GM18505 (cell line): ENCODE measurements around the gene CHAF1A.

Experiments
- ATAC-seq: cut with Tn5 transposase; IDR thresholded peaks from one replicate; pipeline ENCODE4 v1.9.1; 2021; ENCODE audit not compliant: unreplicated experiment
- POLR2A ChIP-seq: IDR thresholded peaks from 4 replicates; pipeline ENCODE4 v1.6.1; 2011; ENCODE audit warnings: borderline replicate concordance; ENCODE audit not compliant: insufficient read depth, insufficient read length; ENCODE audit errors: extremely low read depth

Gene CHAF1A

GRCh38 chr19:4390567-4391305 is 11.7 kb upstream of the CHAF1A start:
- ATAC-seq: no peak
- no peak for TF ChIP-seq POLR2A

DNA sequence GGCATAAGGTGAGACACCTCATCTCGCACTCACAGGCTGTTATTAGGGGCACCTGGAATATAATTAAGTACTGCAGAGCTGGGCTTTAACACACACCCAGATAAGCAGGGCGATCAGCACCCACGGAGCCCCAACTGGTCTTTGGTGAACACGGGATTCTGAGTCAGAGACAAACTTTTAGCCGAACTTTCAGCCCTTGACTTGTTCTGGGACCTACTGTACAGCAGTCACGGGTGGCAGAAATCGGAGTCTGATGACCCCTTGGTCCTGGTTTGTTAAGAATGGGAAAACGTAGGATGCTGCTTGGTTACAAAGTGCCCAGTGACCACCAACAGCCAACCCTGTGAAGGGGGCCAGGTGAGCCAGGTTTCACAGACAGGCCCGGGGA is 11.1 kb upstream of the CHAF1A start:
- no peak for ATAC-seq
- TF ChIP-seq POLR2A: no peak

DNA sequence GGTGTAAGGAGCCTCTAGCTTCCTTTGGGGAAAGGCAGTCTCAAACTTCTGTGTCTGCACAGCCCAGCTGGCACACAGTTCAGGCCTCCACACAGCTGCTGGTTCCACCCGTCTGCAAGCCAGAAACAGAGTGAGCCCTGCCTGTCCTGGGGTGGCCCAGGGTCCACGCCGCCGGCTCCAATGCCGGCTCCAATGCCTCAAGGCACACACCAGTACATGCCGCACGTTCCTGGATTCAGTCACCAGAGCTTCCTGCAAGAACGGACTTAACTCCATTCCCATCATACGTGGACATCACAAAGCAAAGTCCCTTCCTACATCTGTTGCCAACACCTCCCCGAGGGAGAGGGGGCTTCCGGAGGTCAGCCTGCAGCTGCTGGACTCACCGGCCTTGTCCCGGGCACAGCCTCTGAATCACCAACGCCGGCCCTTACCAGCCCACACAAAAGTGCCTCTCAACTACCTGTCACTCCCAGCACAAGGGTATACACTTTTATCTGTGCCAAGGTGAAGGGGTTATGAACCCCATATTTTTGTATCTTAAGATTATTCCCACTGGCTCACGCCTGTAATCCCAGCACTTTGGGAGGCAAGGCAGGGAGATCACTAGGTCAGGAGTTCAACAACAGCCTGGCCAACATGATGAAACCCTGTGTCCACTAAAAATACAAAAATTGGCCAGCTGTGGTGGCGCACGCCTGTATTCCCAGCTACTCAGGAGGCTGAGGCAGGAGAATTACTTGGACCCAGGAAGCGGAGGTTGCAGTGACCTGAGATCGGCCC is 10.5 kb upstream of the CHAF1A start:
- TF ChIP-seq POLR2A: no peak
- ATAC-seq: no peak

DNA sequence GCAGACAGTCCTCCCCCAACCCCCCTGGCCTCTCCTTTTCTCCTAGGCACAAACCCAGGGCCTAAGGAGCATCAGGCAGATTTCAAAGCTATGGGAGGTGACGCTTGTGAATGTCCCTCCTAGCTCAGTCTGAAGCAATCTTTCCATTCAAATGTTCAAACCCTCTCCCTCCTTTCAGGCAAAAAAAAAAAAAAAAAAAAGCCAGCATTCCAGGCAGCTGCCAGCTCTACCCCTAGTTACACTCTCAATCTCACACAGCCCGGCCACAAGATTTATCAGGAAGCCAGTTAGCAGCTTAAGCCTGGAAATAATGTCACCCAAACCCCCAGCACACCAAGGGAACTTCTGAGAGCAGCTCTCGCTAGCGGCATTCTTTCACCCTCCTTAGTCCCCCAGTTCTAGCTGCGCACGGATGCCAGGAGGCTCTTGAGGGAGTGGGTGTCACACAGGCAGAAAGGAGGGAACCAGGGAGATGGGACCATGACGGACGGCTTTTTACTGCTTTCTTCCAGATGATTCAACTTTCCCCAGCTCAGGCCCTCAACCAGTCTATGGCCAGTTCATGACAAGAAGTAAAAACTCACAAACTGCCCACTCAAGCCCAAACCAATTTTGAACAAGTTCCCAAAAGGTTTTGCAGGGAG is 8.4 kb upstream of the CHAF1A start:
- ATAC-seq: no peak
- no peak for TF ChIP-seq POLR2A

DNA sequence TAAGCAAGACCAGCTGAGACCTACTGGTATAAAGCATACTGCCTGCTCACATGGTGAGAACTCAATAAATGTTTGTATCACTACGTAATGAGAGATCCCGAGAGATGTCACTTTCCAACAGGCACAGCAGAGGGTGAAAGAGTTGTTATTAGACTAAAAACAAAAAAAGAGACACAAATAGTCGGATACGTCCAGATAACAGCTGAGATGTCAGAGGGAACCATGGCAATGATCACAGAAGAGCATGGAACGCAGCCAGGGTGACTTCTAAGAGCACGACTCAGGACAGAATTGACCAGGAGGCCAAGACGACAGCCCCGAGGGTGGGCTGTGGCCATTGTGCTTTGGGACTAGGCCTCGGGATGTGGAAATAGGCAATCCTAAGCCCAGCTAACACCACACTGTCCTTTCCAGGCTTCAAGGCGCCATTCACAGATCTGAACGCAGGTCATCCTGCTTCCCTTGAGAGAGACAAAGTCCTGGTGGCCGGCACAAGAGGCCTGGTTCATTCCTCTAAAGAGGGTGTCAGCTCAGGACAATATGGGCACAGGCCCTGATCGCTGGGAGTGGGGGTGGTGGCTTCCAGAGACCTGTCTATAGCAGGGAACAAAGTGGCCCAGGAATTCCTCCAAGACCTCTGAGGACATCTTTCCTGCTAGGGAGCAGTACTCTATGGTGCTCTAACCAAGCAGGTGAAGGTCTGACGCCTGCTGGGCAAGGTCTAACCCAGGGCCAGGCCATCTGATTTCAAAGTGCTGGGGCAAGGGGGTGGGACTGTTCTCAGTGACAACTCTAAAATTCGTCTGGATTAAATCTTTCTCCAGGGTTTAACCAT is 5.3 kb upstream of the CHAF1A start:
- no peak for ATAC-seq
- no peak for TF ChIP-seq POLR2A

GRCh38 chr19:4399812-4400134 is 2.7 kb upstream of the CHAF1A start:
- TF ChIP-seq POLR2A: no peak
- ATAC-seq: peak; percentile 7

DNA sequence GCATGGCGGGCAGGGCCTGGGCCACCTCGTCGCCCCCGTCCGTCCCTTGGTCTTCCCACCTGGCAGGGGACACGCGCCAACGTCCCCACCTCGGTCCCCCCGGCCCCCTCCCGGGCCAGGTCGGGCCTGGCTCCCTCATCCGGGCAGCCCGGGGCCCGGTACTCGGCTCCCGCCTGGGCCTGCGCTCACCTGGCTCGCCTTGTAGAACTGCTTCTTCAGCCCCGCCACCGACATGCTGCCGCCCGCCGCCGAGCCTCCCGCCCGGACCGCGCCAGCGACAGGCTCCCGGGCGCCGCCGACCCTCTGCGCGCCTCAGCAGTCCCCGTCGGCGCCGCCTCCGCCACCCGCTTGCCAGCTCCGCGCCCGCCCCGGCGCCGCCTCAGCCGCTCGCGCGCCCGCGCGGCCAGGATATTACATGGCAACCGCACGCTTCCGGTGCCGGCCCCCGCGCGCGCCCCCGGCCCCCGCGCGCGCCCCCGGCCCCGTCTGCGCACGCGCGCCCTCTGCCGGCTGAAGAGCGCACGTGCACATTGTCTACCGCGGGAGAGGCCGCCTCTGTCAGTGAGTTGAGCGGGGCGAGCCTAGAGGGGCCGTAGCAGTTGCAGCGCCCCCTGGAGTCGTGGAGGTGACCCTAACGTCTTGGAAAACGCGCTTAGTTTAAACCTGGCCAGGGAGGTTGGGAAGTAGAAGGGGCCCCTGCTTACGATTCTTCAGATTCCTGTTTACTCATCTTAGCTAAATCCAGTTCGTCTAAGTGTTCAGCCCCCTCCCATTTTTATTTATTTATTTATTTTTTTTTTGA is 2.1 kb upstream of the CHAF1A start, which contains the start of gene SH3GL1:
Gene SH3GL1, minus strand, starts transcription at position 413 of the 802 bp plus-strand sequence. Its CDS starts 179 bp downstream, at position 234.
- TF ChIP-seq POLR2A: peak; percentile 81

GRCh38 chr19:4401769-4402170 is 670 bp upstream of the CHAF1A start:
- no peak for ATAC-seq

More for the DNA sequence above, 2.1 kb upstream of the CHAF1A start, which contains the start of gene SH3GL1:
- ATAC-seq: peak; percentile 59

DNA sequence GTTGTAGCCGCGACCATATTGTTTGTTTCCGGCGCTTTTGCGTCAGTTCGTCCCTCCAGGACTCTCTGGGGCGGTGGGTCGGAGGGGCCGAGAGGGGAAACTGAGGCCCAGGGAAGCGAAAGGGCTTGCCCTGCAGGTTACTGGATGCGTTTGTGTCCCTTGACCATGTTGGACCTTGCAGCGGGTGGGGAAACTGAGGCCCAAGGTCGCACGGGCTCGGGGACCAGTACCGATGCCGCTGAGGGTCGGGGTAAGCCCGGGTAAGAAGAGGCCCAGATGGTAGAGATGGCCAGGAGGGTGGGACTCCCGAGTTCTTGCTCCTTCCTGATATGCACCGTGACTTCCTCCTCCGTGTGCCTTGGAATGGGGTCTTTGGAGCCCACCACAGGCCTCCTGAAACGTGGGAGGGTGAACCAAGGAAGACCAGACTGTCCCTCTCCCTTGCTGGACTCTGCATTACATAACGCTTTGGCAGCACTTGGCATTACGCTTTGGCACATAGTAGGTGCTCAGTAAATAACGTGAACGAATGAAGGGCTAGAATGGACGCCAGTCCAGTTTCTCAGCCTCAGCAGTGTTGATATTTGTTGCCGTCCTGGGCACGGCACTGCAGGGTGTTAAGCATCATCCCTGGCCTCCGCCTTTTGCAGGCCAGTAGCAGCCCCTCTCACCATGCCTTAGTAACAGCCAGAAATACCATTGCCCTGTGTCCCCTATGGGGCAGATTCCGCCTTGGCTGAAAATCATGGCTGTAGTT is 743 bp downstream of the CHAF1A start:
- ATAC-seq: no peak
- no peak for TF ChIP-seq POLR2A

More at GRCh38 chr19:4401769-4402170, 670 bp upstream of the CHAF1A start:
- no peak for TF ChIP-seq POLR2A

DNA sequence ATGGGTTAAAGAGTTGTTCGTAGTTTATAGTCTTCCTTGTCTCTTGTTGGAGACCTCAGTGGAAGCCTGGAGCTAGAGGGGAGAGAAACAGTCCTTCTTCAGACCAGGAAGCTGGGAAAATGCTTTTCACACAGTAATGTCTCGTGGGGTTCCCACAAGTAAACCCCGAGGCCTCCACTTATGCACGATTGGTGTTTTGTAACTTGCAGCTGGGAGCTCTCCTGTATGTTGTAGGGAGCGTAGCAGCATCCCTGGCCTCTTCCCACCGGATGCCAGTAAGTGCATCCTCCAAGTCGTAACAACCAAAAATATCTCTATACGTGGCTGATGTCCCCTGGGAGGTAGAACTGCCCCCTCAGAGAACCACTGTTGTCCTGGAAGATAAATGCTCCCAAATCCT is 3.5 kb downstream of the CHAF1A start:
- TF ChIP-seq POLR2A: no peak
- no peak for ATAC-seq

DNA sequence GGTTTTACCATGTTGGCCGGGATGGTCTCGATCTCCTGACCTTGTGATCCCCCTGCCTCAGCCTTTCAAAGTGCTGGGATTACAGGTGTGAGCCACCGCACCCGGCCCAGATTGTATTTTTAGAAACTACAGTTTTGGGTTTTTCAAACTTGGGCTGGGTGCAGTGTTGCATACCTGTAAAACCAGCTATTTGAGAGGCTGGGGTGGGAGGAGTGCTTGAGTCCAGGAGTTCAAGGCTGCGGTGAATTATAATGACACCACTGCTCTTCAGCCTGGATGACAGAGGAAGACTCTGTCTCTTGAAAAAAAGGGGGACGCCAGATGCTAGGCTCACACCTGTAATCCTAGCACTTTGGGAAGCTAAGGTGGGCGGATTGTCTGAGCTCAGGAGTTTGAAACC is 4.2 kb downstream of the CHAF1A start:
- TF ChIP-seq POLR2A: no peak
- ATAC-seq: no peak
